HEK293 (cell line): Measurements from ENCODE around the gene SLF1.

ENCODE experiments used
- CTCF ChIA-PET: fragments of 350-600 bp; formaldehyde crosslinking; extraction: SDS; loops from one replicate; lab custom pipeline; 2021; ENCODE audit warnings: antibody characterized with exemption; lab: Yijun Ruan, JAX
- POLR2A ChIA-PET: fragments of 300-600 bp; formaldehyde crosslinking; extraction: SDS; loops from one replicate; lab custom pipeline; 2020; ENCODE audit warnings: antibody characterized with exemption, inconsistent platforms; lab: Yijun Ruan, JAX
- H3K27ac ChIP-seq: fragments of 200-500 bp; sonication (Bioruptor generic); 2 replicates; pipeline ENCODE4 v1.5.1; 2014; ENCODE audit warnings: low read depth, low read length, control low read depth, inconsistent platforms; ENCODE audit errors: extremely low read depth
- H3K36me3 ChIP-seq, 2 experiments: fragments of 200-500 bp in 1 of 2; sonication (Bioruptor generic) in 1 of 2; 1 replicate in 1 of 2; 2 replicates in 1 of 2; pipeline ENCODE4 v1.5.1; 2014 to 2017; ENCODE audit warnings: inconsistent platforms in 2 of 2, low read length in 2 of 2; ENCODE audit not compliant: control insufficient read depth in 2 of 2, insufficient read depth in 1 of 2
- H3K4me1 ChIP-seq: fragments of 200-500 bp; sonication (Bioruptor generic); 2 replicates; pipeline ENCODE4 v1.5.1; 2014; ENCODE audit warnings: mild to moderate bottlenecking, low read length, inconsistent platforms; ENCODE audit not compliant: control insufficient read depth, insufficient read depth
- H3K4me3 ChIP-seq: 2 replicates; pipeline ENCODE4 v1.5.1; 2011; ENCODE audit warnings: low read depth, mild to moderate bottlenecking, control low read depth, low read length, moderate library complexity
- H3K9me3 ChIP-seq: fragments of 200-500 bp; sonication (Bioruptor generic); 2 replicates; pipeline ENCODE4 v1.5.1; 2014; ENCODE audit warnings: low read depth, low read length, inconsistent platforms; ENCODE audit not compliant: control insufficient read depth, insufficient read depth
- BCL6B ChIP-seq: fragments of 450-650 bp; formaldehyde crosslinking; IDR thresholded peaks from 2 replicates; pipeline ENCODE4 v1.5.1; 2017; ENCODE audit warnings: missing biosample characterization, missing genetic modification characterization
- FEZF1 ChIP-seq: fragments of 450-650 bp; formaldehyde crosslinking; IDR thresholded peaks from 2 replicates; pipeline ENCODE4 v1.5.1; 2016; ENCODE audit warnings: missing biosample characterization, missing genetic modification characterization
- GLIS2 ChIP-seq: fragments of 450-650 bp; formaldehyde crosslinking; IDR thresholded peaks from 2 replicates; pipeline ENCODE4 v1.5.1; 2016; ENCODE audit warnings: missing biosample characterization, missing genetic modification characterization
- HIC1 ChIP-seq: fragments of 450-650 bp; formaldehyde crosslinking; IDR thresholded peaks from 2 replicates; pipeline ENCODE4 v1.5.1; 2016; ENCODE audit warnings: missing biosample characterization, missing genetic modification characterization
- HOXA7 ChIP-seq: sonication (generic); formaldehyde crosslinking; IDR thresholded peaks from 2 replicates; pipeline ENCODE4 v1.8.1; 2022; ENCODE audit warnings: missing genetic modification reagents, borderline replicate concordance
- OSR2 ChIP-seq: fragments of 450-650 bp; formaldehyde crosslinking; IDR thresholded peaks from 2 replicates; pipeline ENCODE4 v1.5.1; 2016; ENCODE audit warnings: missing biosample characterization, missing genetic modification characterization
- PBX3 ChIP-seq: sonication (generic); formaldehyde crosslinking; IDR thresholded peaks from 2 replicates; pipeline ENCODE4 v1.8.1; 2022; ENCODE audit warnings: mild to moderate bottlenecking, moderate library complexity, missing genetic modification reagents
- PRDM1 ChIP-seq: fragments of 450-650 bp; formaldehyde crosslinking; IDR thresholded peaks from 2 replicates; pipeline ENCODE4; 2016; ENCODE audit warnings: missing biosample characterization, missing genetic modification characterization
- PRDM6 ChIP-seq: fragments of 450-650 bp; formaldehyde crosslinking; IDR thresholded peaks from 2 replicates; pipeline ENCODE4 v1.5.1; 2017; ENCODE audit warnings: missing biosample characterization, missing genetic modification characterization
- RBAK ChIP-seq: fragments of 450-650 bp; formaldehyde crosslinking; IDR thresholded peaks from 2 replicates; pipeline ENCODE4 v1.5.1; 2016; ENCODE audit warnings: missing biosample characterization, missing genetic modification characterization
- SP3 ChIP-seq: fragments of 450-650 bp; formaldehyde crosslinking; IDR thresholded peaks from 2 replicates; pipeline ENCODE4 v1.5.1; 2016; ENCODE audit warnings: missing biosample characterization, missing genetic modification characterization
- ZBTB20 ChIP-seq: fragments of 450-650 bp; formaldehyde crosslinking; IDR thresholded peaks from 2 replicates; pipeline ENCODE4 v1.5.1; 2016; ENCODE audit warnings: missing biosample characterization, missing genetic modification characterization
- ZBTB6 ChIP-seq: fragments of 450-650 bp; formaldehyde crosslinking; IDR thresholded peaks from 2 replicates; pipeline ENCODE4 v1.5.1; 2017; ENCODE audit warnings: missing biosample characterization, missing genetic modification characterization
- ZIC2 ChIP-seq: fragments of 450-650 bp; formaldehyde crosslinking; IDR thresholded peaks from 2 replicates; pipeline ENCODE4 v1.5.1; 2016; ENCODE audit warnings: missing biosample characterization, missing genetic modification characterization
- ZNF169 ChIP-seq: fragments of 450-650 bp; formaldehyde crosslinking; IDR thresholded peaks from 2 replicates; pipeline ENCODE4 v1.5.1; 2016; ENCODE audit warnings: missing biosample characterization, missing genetic modification characterization
- ZNF221 ChIP-seq: fragments of 450-650 bp; formaldehyde crosslinking; IDR thresholded peaks from 2 replicates; pipeline ENCODE4 v1.5.1; 2017; ENCODE audit warnings: missing biosample characterization, missing genetic modification characterization, borderline replicate concordance
- ZNF350 ChIP-seq: fragments of 450-650 bp; formaldehyde crosslinking; IDR thresholded peaks from 2 replicates; pipeline ENCODE4 v1.5.0; 2017; ENCODE audit warnings: missing biosample characterization, mild to moderate bottlenecking, missing genetic modification characterization
- ZNF513 ChIP-seq: fragments of 450-650 bp; IDR thresholded peaks from 2 replicates; pipeline ENCODE4 v1.5.1; 2018; ENCODE audit warnings: missing biosample characterization, missing genetic modification characterization
- ZNF514 ChIP-seq: fragments of 450-650 bp; formaldehyde crosslinking; IDR thresholded peaks from 2 replicates; pipeline ENCODE4 v1.5.1; 2016; ENCODE audit warnings: missing biosample characterization, missing genetic modification characterization
- ZNF600 ChIP-seq: fragments of 450-650 bp; formaldehyde crosslinking; IDR thresholded peaks from 2 replicates; pipeline ENCODE4 v1.5.1; 2016; ENCODE audit warnings: missing biosample characterization, missing genetic modification characterization
- ZNF704 ChIP-seq: fragments of 450-650 bp; formaldehyde crosslinking; IDR thresholded peaks from 2 replicates; pipeline ENCODE4 v1.5.1; 2016; ENCODE audit warnings: missing biosample characterization, missing genetic modification characterization
- ZNF76 ChIP-seq: fragments of 450-650 bp; formaldehyde crosslinking; IDR thresholded peaks from 2 replicates; pipeline ENCODE4; 2016; ENCODE audit warnings: low read depth, missing biosample characterization, missing genetic modification characterization, borderline replicate concordance
- ZNF830 ChIP-seq: fragments of 450-650 bp; IDR thresholded peaks from 2 replicates; pipeline ENCODE4 v1.5.0; 2018; ENCODE audit warnings: missing biosample characterization, missing genetic modification characterization, low read depth, mild to moderate bottlenecking, moderate library complexity

Gene SLF1

GRCh38 chr5:94725142-94725541 is 106.7 kb downstream of the SLF1 start (continued):
- TF ChIP-seq ZBTB6 (tag by site-specific recombination): no peak
- TF ChIP-seq OSR2 (tag by site-specific recombination): no peak
- no peak for TF ChIP-seq PRDM1 (tag by site-specific recombination)
- TF ChIP-seq BCL6B (tag by site-specific recombination): no peak
- no peak for TF ChIP-seq GLIS2

GRCh38 chr5:94731471-94731870 is 113.0 kb downstream of the SLF1 start:
- ChIA-PET CTCF (interaction anchor here (0.8 kb wide), 1 partner anchor 924 kb away, joined by 8 read pairs; no protein-coding TSS in a partner anchor), POLR2A (no interaction called here)
- no peak overlapping the region for H3K27ac ChIP-seq
- no peak overlapping the region for H3K4me3 ChIP-seq
- TF ChIP-seq PBX3 (CRISPR knock-in tag) (no peak), SP3 (tag by site-specific recombination) (no peak), ZNF169 (tag by site-specific recombination) (no peak), ZNF830 (tag by site-specific recombination) (no peak), HOXA7 (CRISPR knock-in tag) (no peak), ZBTB20 (tag by site-specific recombination) (no peak), ZNF221 (tag by site-specific recombination) (no peak), ZNF600 (no peak), FEZF1 (tag by site-specific recombination) (no peak), PRDM6 (tag by site-specific recombination) (no peak), ZNF704 (tag by site-specific recombination) (no peak), RBAK (tag by site-specific recombination) (no peak)
- no peaks in the 10 kb centered on the region for H3K36me3 ChIP-seq
- no peaks in the 10 kb centered on the region for H3K9me3 ChIP-seq
- H3K4me1 ChIP-seq: no peaks in the 10 kb centered on the region

GRCh38 chr5:94736498-94736897 is 118.0 kb downstream of the SLF1 start:
- no peaks in the 10 kb centered on the region for H3K4me1 ChIP-seq
- no peaks in the 10 kb centered on the region for H3K9me3 ChIP-seq
- H3K36me3 ChIP-seq: no peaks in the 10 kb centered on the region
- ChIA-PET POLR2A (no interaction called here), CTCF (interaction anchor here (0.6 to 3.0 kb wide), 6 partner anchors 11 to 805 kb away, joined by 3 to 21 read pairs (median 3); no protein-coding TSS in a partner anchor)
- H3K27ac ChIP-seq: no peak overlapping the region
- no peak overlapping the region for H3K4me3 ChIP-seq
- TF ChIP-seq ZNF514 (tag by site-specific recombination) (no peak), ZNF350 (tag by site-specific recombination) (no peak), ZNF76 (tag by site-specific recombination) (no peak), BCL6B (tag by site-specific recombination) (no peak), ZIC2 (tag by site-specific recombination) (no peak), ZNF513 (tag by site-specific recombination) (no peak), HIC1 (tag by site-specific recombination) (no peak)
